Dendritic cell treated with granulocyte-macrophage colony-stimulating factor and Interleukin-4, amounts not matched to agents 40 ng/mL and 50 ng/mL, for 4 days (primary cell): Measurements from ENCODE around the gene CARMIL1.

Experiments
- H3K27ac Mint-ChIP-seq: one replicate; pipeline ENCODE4 v1.8.0; 2022; ENCODE audit warnings: mild to moderate bottlenecking, mixed read lengths
- H3K27me3 Mint-ChIP-seq: one replicate; pipeline ENCODE4 v1.8.0; 2022; ENCODE audit warnings: mild to moderate bottlenecking, mixed read lengths
- H3K36me3 Mint-ChIP-seq: one replicate; pipeline ENCODE4 v1.8.0; 2022; ENCODE audit warnings: low read depth, mixed read lengths
- H3K4me1 Mint-ChIP-seq: one replicate; pipeline ENCODE4 v1.8.0; 2022; ENCODE audit warnings: low read depth, mixed read lengths
- H3K4me3 Mint-ChIP-seq: one replicate; pipeline ENCODE4 v1.8.0; 2022; ENCODE audit warnings: mild to moderate bottlenecking, moderate library complexity, mixed read lengths
- H3K9me3 Mint-ChIP-seq: one replicate; pipeline ENCODE4 v1.8.0; 2022; ENCODE audit warnings: mixed read lengths
- intact Hi-C: fragments of 100-400 bp; cut with micrococcal nuclease; formaldehyde crosslinking; loops from one replicate; pipeline ENCODE4 v1.15.0; 2022

CARMIL1 gene

GRCh38 chr6:25535632-25536225 is 256.6 kb downstream of the CARMIL1 start:
- intact Hi-C loops = no loop called here
- Mint-ChIP-seq H3K9me3 (no peaks in the 10 kb centered on the region), H3K4me1 (no peaks in the 10 kb centered on the region), H3K27ac (no peak overlapping the region), H3K4me3 (no peak overlapping the region), H3K36me3 (no peaks in the 10 kb centered on the region), H3K27me3 (no peaks in the 10 kb centered on the region)

- Mint-ChIP-seq H3K4me3 (no peak overlapping the region), H3K27me3 (no peaks in the 10 kb centered on the region), H3K4me1 (no peaks in the 10 kb centered on the region), H3K36me3 (no peaks in the 10 kb centered on the region), H3K27ac (no peak overlapping the region), H3K9me3 (no peaks in the 10 kb centered on the region)
- intact Hi-C loops = no loop called here
Observed at GRCh38 chr6:25536781-25537180, 257.6 kb downstream of the CARMIL1 start.

- H3K36me3 Mint-ChIP-seq = no peaks in the 10 kb centered on the region
- intact Hi-C loops = no loop called here
- no peaks in the 10 kb centered on the region for H3K9me3 Mint-ChIP-seq
Observed at GRCh38 chr6:25537349-25538018, 258.3 kb downstream of the CARMIL1 start.

GRCh38 chr6:25541228-25541627 is 262.1 kb downstream of the CARMIL1 start:
- Mint-ChIP-seq H3K27ac (no peak overlapping the region), H3K4me3 (no peak overlapping the region), H3K4me1 (no peaks in the 10 kb centered on the region), H3K27me3 (no peaks in the 10 kb centered on the region), H3K36me3 (no peaks in the 10 kb centered on the region), H3K9me3 (no peaks in the 10 kb centered on the region)
- intact Hi-C loops = no loop called here

More at GRCh38 chr6:25537349-25538018, 258.3 kb downstream of the CARMIL1 start:
- H3K27me3 Mint-ChIP-seq = no peaks in the 10 kb centered on the region
- H3K4me3 Mint-ChIP-seq = no peak overlapping the region
- H3K4me1 Mint-ChIP-seq = no peaks in the 10 kb centered on the region
- H3K27ac Mint-ChIP-seq = no peak overlapping the region

GRCh38 chr6:25542984-25543910 is 264.1 kb downstream of the CARMIL1 start:
- intact Hi-C loops = no loop called here
- H3K4me1 Mint-ChIP-seq = no peaks in the 10 kb centered on the region
- H3K27ac Mint-ChIP-seq = no peak overlapping the region
- no peaks in the 10 kb centered on the region for H3K9me3 Mint-ChIP-seq
- H3K27me3 Mint-ChIP-seq = no peaks in the 10 kb centered on the region
- H3K36me3 Mint-ChIP-seq = no peaks in the 10 kb centered on the region
- no peak overlapping the region for H3K4me3 Mint-ChIP-seq

- no peaks in the 10 kb centered on the region for H3K36me3 Mint-ChIP-seq
- intact Hi-C loops = no loop called here
- no peaks in the 10 kb centered on the region for H3K27me3 Mint-ChIP-seq
- no peaks in the 10 kb centered on the region for H3K9me3 Mint-ChIP-seq
- no peak overlapping the region for H3K27ac Mint-ChIP-seq
- H3K4me1 Mint-ChIP-seq = no peaks in the 10 kb centered on the region
- H3K4me3 Mint-ChIP-seq = no peak overlapping the region
Observed at GRCh38 chr6:25544833-25545232, 265.7 kb downstream of the CARMIL1 start.

- Mint-ChIP-seq H3K4me3 (no peak overlapping the region), H3K27me3 (no peaks in the 10 kb centered on the region), H3K9me3 (no peaks in the 10 kb centered on the region), H3K4me1 (no peaks in the 10 kb centered on the region), H3K36me3 (no peaks in the 10 kb centered on the region), H3K27ac (no peak overlapping the region)
- intact Hi-C loops = no loop called here
Observed at GRCh38 chr6:25547797-25548196, 268.6 kb downstream of the CARMIL1 start.

- Mint-ChIP-seq H3K27me3 (no peaks in the 10 kb centered on the region), H3K36me3 (no peaks in the 10 kb centered on the region), H3K27ac (no peak overlapping the region), H3K4me1 (no peaks in the 10 kb centered on the region), H3K4me3 (no peak overlapping the region), H3K9me3 (no peaks in the 10 kb centered on the region)
- intact Hi-C loops = no loop called here
Observed at GRCh38 chr6:25548451-25548850, 269.3 kb downstream of the CARMIL1 start.

GRCh38 chr6:25550631-25551030 is 271.5 kb downstream of the CARMIL1 start:
- Mint-ChIP-seq H3K27me3 (no peaks in the 10 kb centered on the region), H3K27ac (no peak overlapping the region), H3K4me1 (no peaks in the 10 kb centered on the region)

GRCh38 chr6:25553502-25553901 is 274.3 kb downstream of the CARMIL1 start:
- intact Hi-C loops = loop anchor here (5.0 kb wide), 1 partner anchor 56 kb away; no protein-coding TSS in a partner anchor
- Mint-ChIP-seq H3K4me1 (peaks cover 4% of the 10 kb centered on the region), H3K9me3 (no peaks in the 10 kb centered on the region), H3K27ac (no peak overlapping the region), H3K4me3 (no peak overlapping the region), H3K36me3 (no peaks in the 10 kb centered on the region), H3K27me3 (no peaks in the 10 kb centered on the region)

More at GRCh38 chr6:25550631-25551030, 271.5 kb downstream of the CARMIL1 start:
- no peak overlapping the region for H3K4me3 Mint-ChIP-seq
- no peaks in the 10 kb centered on the region for H3K9me3 Mint-ChIP-seq
- no peaks in the 10 kb centered on the region for H3K36me3 Mint-ChIP-seq
- intact Hi-C loops = loop anchor here (5.0 kb wide), 1 partner anchor 53 kb away; no protein-coding TSS in a partner anchor

- H3K27ac Mint-ChIP-seq = no peak overlapping the region
- H3K4me3 Mint-ChIP-seq = no peak overlapping the region
- H3K27me3 Mint-ChIP-seq = no peaks in the 10 kb centered on the region
- intact Hi-C loops = no loop called here
- H3K36me3 Mint-ChIP-seq = no peaks in the 10 kb centered on the region
- peaks cover 4% of the 10 kb centered on the region for H3K4me1 Mint-ChIP-seq
- no peaks in the 10 kb centered on the region for H3K9me3 Mint-ChIP-seq
Observed at GRCh38 chr6:25555188-25555587, 276.0 kb downstream of the CARMIL1 start.

- Mint-ChIP-seq H3K27ac (no peak overlapping the region), H3K4me1 (peaks cover 4% of the 10 kb centered on the region), H3K27me3 (no peaks in the 10 kb centered on the region), H3K9me3 (no peaks in the 10 kb centered on the region), H3K4me3 (no peak overlapping the region), H3K36me3 (no peaks in the 10 kb centered on the region)
- intact Hi-C loops = loop anchor here (1.0 to 2.0 kb wide), 2 partner anchors 292 to 333 kb away; no protein-coding TSS in a partner anchor
Observed at GRCh38 chr6:25556516-25556915, 277.3 kb downstream of the CARMIL1 start.

GRCh38 chr6:25558155-25558817 is 279.1 kb downstream of the CARMIL1 start:
- no peaks in the 10 kb centered on the region for H3K36me3 Mint-ChIP-seq

More at GRCh38 chr6:25558155-25558817, 279.1 kb downstream of the CARMIL1 start:
- Mint-ChIP-seq H3K27me3 (no peaks in the 10 kb centered on the region), H3K27ac (no peak overlapping the region), H3K4me3 (no peak overlapping the region), H3K9me3 (no peaks in the 10 kb centered on the region), H3K4me1 (peaks cover 4% of the 10 kb centered on the region)
- intact Hi-C loops = no loop called here
